ENCODE results near the gene SPATA2L. TPM values are rescaled to one million over a fixed set of nuclear protein-coding genes. Genes with fewer than 3 reads are reported as not detected.
A peak's percentile ranks its signal among the peaks of the same experiment; 100 is the strongest.

SPATA2L gene
- total RNA-seq, 1 donor from 2014 or later = 10.8 TPM

- peaks cover 9% of the 10 kb centered on the region for H3K4me1 Mint-ChIP-seq (ENCODE audit: low read depth, unreplicated experiment)
- no peak for FAIRE-seq
These were observed 43.9 kb downstream of the SPATA2L start, which contains the start of the genes CHMP1A and SPATA33 for GRCh38 chr16:89657442-89658220. TSS of gene CHMP1A (minus strand) at chr16:89657708. CDS start at chr16:89657588, 120 bp downstream. TSS of gene SPATA33 (plus strand) at chr16:89657836. CDS start at chr16:89657912, 76 bp downstream.

GRCh38 chr16:89656435-89657121 lies 44.9 kb downstream of the SPATA2L start:
- Histone ChIP-seq H2AFZ (ENCODE audit: low read depth, low read length) (no peak overlapping the region), H3K79me2 (ENCODE audit: insufficient read depth, low read length) (peaks cover 81% of the 10 kb centered on the region), H3K27ac (ENCODE audit: low read depth, low read length) (no peak overlapping the region), H3K4me3 (ENCODE audit: insufficient read depth, low read depth, low read length) (peak overlapping the region; percentile 81), H3K36me3 (ENCODE audit: insufficient read depth, low read length) (no peaks in the 10 kb centered on the region), H4K20me1 (ENCODE audit: insufficient read depth, low read length) (peaks cover 43% of the 10 kb centered on the region), H3K9ac (ENCODE audit: low read length) (peak overlapping the region; percentile 98), H3K9me3 (ENCODE audit: insufficient read depth, low read depth, low read length) (no peaks in the 10 kb centered on the region), H3K4me2 (ENCODE audit: low read length) (peak overlapping the region; percentile 86), H3K4me1 (ENCODE audit: insufficient read depth, low read length) (peaks cover 12% of the 10 kb centered on the region), H3K27me3 (ENCODE audit: insufficient read depth, low read length) (no peaks in the 10 kb centered on the region)
- H3K27me3 Mint-ChIP-seq (ENCODE audit: low read depth, unreplicated experiment) = no peaks in the 10 kb centered on the region
- DNase-seq (ENCODE audit: low read depth) = no peak
- H3K9me3 Mint-ChIP-seq (ENCODE audit: unreplicated experiment) = peaks cover 4% of the 10 kb centered on the region
- peaks cover 9% of the 10 kb centered on the region for H3K4me1 Mint-ChIP-seq (ENCODE audit: low read depth, unreplicated experiment)
- H3K36me3 Mint-ChIP-seq (ENCODE audit: low read depth, unreplicated experiment) = peaks cover 16% of the 10 kb centered on the region
- H3K27ac Mint-ChIP-seq (ENCODE audit: unreplicated experiment) = peak overlapping the region; percentile 47
- TF ChIP-seq EZH2 (IDR thresholded peaks at IDR 0.05; ENCODE audit: insufficient read depth, low read length) (no peak), CTCF (IDR thresholded peaks at IDR 0.05; ENCODE audit: insufficient read depth, low read depth, low read length) (no peak)
- no peak for FAIRE-seq
- peak overlapping the region; percentile 85 for H3K4me3 Mint-ChIP-seq (ENCODE audit: unreplicated experiment)

More at GRCh38 chr16:89657442-89658220, 43.9 kb downstream of the SPATA2L start, which contains the start of the genes CHMP1A and SPATA33:
- H3K9ac ChIP-seq (ENCODE audit: low read length) = peak within 1 kb of the TSS; percentile 98
- H3K4me2 ChIP-seq (ENCODE audit: low read length) = peak within 1 kb of the TSS; percentile 86
- H3K27ac ChIP-seq (ENCODE audit: low read depth, low read length) = peak within 1 kb of the TSS; percentile 72
- peak within 1 kb of the TSS; percentile 81 for H3K4me3 ChIP-seq (ENCODE audit: insufficient read depth, low read depth, low read length)
- H4K20me1 ChIP-seq (ENCODE audit: insufficient read depth, low read length) = peaks cover 35% of the 10 kb centered on the region
- DNase-seq (ENCODE audit: low read depth) = peak; percentile 54
- Mint-ChIP-seq H3K4me3 (ENCODE audit: unreplicated experiment) (peak within 1 kb of the TSS; percentile 92), H3K27ac (ENCODE audit: unreplicated experiment) (peak within 1 kb of the TSS; percentile 78), H3K9me3 (ENCODE audit: unreplicated experiment) (peaks cover 4% of the 10 kb centered on the region), H3K36me3 (ENCODE audit: low read depth, unreplicated experiment) (peaks cover 16% of the 10 kb centered on the region), H3K27me3 (ENCODE audit: low read depth, unreplicated experiment) (no peaks in the 10 kb centered on the region)
- H3K79me2 ChIP-seq (ENCODE audit: insufficient read depth, low read length) = peaks cover 73% of the 10 kb centered on the region
- H3K9me3 ChIP-seq (ENCODE audit: insufficient read depth, low read depth, low read length) = no peaks in the 10 kb centered on the region
- no peaks in the 10 kb centered on the region for H3K36me3 ChIP-seq (ENCODE audit: insufficient read depth, low read length)
- peaks cover 12% of the 10 kb centered on the region for H3K4me1 ChIP-seq (ENCODE audit: insufficient read depth, low read length)
- H3K27me3 ChIP-seq (ENCODE audit: insufficient read depth, low read length) = no peaks in the 10 kb centered on the region
- H2AFZ ChIP-seq (ENCODE audit: low read depth, low read length) = peak within 1 kb of the TSS; percentile 78
- TF ChIP-seq EZH2 (IDR thresholded peaks at IDR 0.05; ENCODE audit: insufficient read depth, low read length) (no peak), CTCF (IDR thresholded peaks at IDR 0.05; ENCODE audit: insufficient read depth, low read depth, low read length) (no peak)
